ENCODE data around the gene RASA4B. TPM values are rescaled to one million over a fixed set of nuclear protein-coding genes. Genes with fewer than 3 reads are reported as not detected.
"Not testable (repeated sequence)": the region's sequence is repeated elsewhere in the genome, so short reads cannot be mapped to it uniquely, and the experiment has no call there.

RASA4B gene
- total RNA-seq, 3 donors from 2014 or later: 20.0 to 50.1 (median 35.7) TPM

DNA sequence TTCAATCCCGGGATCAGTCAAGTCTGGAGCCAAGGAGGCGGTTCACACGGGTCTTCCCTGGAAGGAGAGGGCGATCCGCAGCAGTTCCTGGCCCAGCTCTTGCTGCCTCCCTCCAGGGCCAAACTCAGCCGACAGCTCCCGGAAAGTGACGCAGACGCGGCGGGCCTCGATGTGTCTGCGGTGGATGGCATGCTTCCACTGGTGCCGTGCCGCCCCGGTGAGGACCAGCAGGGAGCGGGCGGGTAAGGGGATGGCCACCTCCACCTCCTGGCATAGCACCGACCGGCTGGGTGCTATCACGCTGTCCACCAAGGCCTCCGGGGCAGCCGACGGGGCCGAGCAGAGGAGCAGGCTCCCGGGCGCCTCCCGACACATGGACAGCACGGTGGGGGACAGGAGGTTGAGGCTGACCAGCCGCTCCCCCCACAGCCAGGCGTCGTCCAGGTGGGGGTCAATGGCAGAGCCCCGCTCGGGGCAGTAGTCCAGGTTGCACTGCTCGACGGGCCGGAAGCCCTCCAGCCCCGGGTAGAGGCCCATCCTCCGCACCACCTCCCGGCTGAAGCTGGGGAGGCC lies 60.1 kb downstream of the RASA4B start:
- no peaks in the 10 kb centered on the region for H3K27me3 Mint-ChIP-seq (ENCODE audit: low read depth)

DNA sequence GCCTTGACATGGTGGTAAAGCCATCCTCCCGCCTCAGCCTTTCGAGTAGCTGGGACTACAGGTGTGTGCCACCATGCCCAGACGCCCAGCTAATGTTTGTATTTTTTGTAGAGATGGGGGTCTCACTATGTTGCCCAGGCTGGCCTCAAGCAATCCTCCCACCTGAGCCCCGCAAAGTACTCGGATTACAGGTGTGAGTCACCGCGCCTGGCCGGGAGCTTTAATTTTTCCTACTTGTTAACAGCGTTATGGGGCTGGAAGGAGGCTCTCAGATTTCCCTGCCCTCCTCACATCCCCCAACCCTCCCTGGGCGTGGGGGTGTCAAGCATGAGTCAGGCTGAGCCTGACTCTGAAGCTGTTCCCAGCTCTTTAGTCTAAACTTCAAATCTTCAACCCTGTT lies 61.2 kb downstream of the RASA4B start:
- Mint-ChIP-seq H3K27me3 (ENCODE audit: low read depth) (no peaks in the 10 kb centered on the region), H3K36me3 (ENCODE audit: insufficient read depth) (peaks cover 4% of the 10 kb centered on the region), H3K4me1 (ENCODE audit: low read depth) (peaks cover 4% of the 10 kb centered on the region), H3K9me3 (no peaks in the 10 kb centered on the region), H3K4me3 (no peak overlapping the region)
- DNase-seq (no peak), ATAC-seq (no peak)

More for the DNA sequence above, 60.1 kb downstream of the RASA4B start:
- Mint-ChIP-seq H3K4me3 (no peak overlapping the region), H3K9me3 (no peaks in the 10 kb centered on the region), H3K36me3 (ENCODE audit: insufficient read depth) (peaks cover 4% of the 10 kb centered on the region), H3K4me1 (ENCODE audit: low read depth) (peaks cover 6% of the 10 kb centered on the region)
- ATAC-seq: no peak
- no peak for DNase-seq

DNA sequence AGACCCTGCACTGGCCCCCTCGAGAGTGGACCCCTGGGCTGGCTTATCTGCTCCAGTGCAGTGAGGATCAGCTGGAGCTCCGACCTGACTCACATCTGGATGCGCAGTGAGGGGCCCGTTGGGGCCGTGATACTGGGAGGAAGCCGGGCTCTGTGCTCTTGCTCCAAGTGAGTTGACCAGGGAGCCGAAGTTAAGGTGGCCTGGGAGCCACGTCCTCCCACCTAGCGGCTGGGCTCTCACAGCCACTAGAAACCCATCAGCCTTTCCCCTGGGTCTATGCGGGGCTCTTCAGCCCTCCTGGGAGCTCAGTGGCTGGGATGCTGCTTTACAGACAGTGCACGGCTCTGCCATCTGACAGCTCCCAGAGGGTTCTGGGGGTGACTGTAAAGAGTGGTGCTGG lies 62.0 kb downstream of the RASA4B start:
- H3K4me3 Mint-ChIP-seq: no peak overlapping the region
- no peak for ATAC-seq
- H3K27me3 Mint-ChIP-seq (ENCODE audit: low read depth): no peaks in the 10 kb centered on the region
- H3K36me3 Mint-ChIP-seq (ENCODE audit: insufficient read depth): peaks cover 4% of the 10 kb centered on the region
- H3K4me1 Mint-ChIP-seq (ENCODE audit: low read depth): peaks cover 1% of the 10 kb centered on the region
- DNase-seq: no peak
- no peaks in the 10 kb centered on the region for H3K9me3 Mint-ChIP-seq

DNA sequence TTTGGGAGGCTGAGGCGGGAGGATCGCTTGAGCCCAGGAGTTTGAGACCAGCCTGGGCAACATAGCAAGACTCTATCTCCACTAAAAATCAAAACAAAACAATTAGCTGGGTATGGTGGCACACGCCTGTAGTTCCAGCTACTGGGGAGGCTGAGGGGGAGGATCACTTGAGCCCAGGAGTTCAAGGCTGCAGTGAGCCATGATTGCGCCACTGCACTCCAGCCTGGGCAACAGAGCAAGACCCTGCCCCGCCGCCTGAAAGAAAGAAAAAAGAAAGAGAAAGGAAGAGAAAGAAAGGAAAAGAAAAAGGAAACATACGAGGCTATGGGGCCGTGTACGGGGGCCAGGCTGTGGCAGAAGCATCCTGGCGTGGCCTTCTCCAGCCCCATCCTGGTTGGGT lies 62.6 kb downstream of the RASA4B start:
- H3K27me3 Mint-ChIP-seq (ENCODE audit: low read depth); H3K9me3 Mint-ChIP-seq; H3K4me3 Mint-ChIP-seq; ATAC-seq; DNase-seq; H3K36me3 Mint-ChIP-seq (ENCODE audit: insufficient read depth); H3K4me1 Mint-ChIP-seq (ENCODE audit: low read depth): not testable (repeated sequence)

DNA sequence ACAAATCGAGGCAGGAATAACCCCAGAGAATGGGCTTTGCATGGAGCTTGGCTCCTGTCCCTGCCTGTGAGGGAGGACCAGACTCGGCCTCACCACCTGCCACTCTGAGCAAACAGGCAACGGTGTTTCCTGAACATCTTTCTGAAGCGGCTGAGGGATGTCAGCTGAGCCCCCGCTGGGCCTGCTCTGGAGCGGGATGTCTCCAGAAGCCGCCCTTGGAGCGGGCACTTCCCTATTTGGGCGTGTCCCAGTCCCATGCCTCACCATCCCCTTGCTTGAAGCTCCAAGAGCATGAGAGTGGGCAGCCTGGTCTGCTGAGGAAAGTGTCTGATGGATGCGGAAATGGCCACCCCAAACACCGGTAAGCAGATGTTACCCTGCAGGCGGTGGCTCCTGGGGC lies 63.1 kb downstream of the RASA4B start:
- DNase-seq: no peak
- Mint-ChIP-seq H3K4me3 (no peak overlapping the region), H3K4me1 (ENCODE audit: low read depth) (peaks cover 4% of the 10 kb centered on the region), H3K9me3 (no peaks in the 10 kb centered on the region), H3K27me3 (ENCODE audit: low read depth) (no peaks in the 10 kb centered on the region), H3K36me3 (ENCODE audit: insufficient read depth) (peaks cover 4% of the 10 kb centered on the region)
- no peak for ATAC-seq

DNA sequence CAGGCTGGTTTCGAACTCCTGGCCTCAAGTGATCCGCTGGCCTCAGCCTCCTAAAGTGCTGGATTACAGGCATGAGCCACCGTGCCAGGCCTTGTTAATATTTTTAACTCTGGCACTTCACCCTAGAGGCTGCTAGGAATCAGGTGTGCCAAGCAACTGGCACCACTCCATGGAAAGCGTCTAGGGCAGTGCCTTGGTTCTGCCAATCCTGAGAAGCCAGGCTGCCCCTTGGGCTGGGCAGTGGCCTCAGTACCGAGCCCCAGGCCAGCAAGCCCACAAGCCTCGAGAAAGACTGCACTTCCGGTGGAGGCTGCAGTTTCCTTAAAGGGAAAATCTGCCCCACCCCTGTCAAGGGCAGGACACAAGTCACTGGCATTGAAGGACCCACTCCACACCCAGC lies 64.3 kb downstream of the RASA4B start:
- peaks cover 8% of the 10 kb centered on the region for H3K36me3 Mint-ChIP-seq (ENCODE audit: insufficient read depth)
- no peak overlapping the region for H3K4me3 Mint-ChIP-seq
- no peaks in the 10 kb centered on the region for H3K27me3 Mint-ChIP-seq (ENCODE audit: low read depth)
- peaks cover 4% of the 10 kb centered on the region for H3K4me1 Mint-ChIP-seq (ENCODE audit: low read depth)
- DNase-seq (no peak), ATAC-seq (no peak)
- H3K9me3 Mint-ChIP-seq: no peaks in the 10 kb centered on the region

DNA sequence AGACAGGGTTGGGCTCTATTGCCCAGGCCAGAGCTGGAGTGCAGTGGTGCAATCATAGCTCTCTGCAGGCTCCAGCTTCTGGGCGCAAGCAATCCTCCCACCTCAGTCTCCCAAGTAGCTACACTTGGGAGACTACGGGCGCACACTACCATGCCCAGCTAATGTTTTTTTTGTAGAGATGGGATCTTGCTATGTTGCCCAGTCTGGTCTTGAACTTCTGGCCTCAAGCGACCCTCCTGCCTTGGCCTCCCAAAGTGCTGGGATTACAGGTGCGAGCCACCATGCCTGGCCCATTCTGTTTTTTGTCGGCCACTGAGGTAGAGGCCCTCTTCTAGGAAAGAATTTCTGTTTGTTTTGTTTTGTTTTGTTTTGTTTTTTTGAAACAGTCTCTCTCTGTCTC lies 65.1 kb downstream of the RASA4B start:
- H3K36me3 Mint-ChIP-seq (ENCODE audit: insufficient read depth): peaks cover 6% of the 10 kb centered on the region
- H3K27me3 Mint-ChIP-seq (ENCODE audit: low read depth): no peaks in the 10 kb centered on the region
- no peak overlapping the region for H3K4me3 Mint-ChIP-seq
- H3K4me1 Mint-ChIP-seq (ENCODE audit: low read depth): peaks cover 4% of the 10 kb centered on the region
- H3K9me3 Mint-ChIP-seq: no peaks in the 10 kb centered on the region
- DNase-seq: no peak
- no peak for ATAC-seq

DNA sequence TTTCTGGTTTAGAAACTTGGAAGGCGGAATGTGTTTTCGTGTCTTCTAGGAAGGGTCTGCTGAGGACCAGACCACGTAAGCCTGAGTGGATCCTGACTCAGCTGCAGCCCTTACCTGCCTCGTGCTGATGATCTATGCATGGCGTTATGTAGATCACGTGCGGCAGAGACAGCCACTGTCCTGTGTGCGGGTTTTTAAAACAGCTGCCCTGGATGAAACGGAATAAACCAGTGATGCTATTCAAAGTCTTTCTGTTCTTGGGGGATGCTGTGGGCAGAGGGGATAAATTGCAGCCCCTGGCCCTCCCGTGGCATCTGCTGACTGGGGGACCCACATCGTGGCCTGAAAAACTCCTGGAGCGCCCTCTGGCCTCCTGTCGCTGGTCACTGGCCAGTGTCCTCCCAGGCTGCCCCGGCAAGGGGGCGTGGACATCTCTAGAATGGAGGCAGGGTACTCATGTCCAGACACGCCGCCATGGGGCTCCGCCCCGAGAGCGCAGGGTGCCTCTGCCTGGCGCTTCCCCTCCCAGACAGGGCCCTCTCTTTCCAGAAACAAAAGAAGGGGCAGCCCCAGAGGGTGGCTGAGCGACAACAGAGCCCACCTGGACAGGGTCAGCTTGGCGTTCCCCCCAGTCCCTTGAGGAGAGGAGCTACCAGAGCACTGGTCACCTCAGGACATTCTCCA lies 66.1 kb downstream of the RASA4B start:
- H3K9me3 Mint-ChIP-seq: no peaks in the 10 kb centered on the region
- no peak overlapping the region for H3K4me3 Mint-ChIP-seq
- no peak for ATAC-seq
- peaks cover 4% of the 10 kb centered on the region for H3K4me1 Mint-ChIP-seq (ENCODE audit: low read depth)
- peaks cover 6% of the 10 kb centered on the region for H3K36me3 Mint-ChIP-seq (ENCODE audit: insufficient read depth)
- H3K27me3 Mint-ChIP-seq (ENCODE audit: low read depth): no peaks in the 10 kb centered on the region
- no peak for DNase-seq

DNA sequence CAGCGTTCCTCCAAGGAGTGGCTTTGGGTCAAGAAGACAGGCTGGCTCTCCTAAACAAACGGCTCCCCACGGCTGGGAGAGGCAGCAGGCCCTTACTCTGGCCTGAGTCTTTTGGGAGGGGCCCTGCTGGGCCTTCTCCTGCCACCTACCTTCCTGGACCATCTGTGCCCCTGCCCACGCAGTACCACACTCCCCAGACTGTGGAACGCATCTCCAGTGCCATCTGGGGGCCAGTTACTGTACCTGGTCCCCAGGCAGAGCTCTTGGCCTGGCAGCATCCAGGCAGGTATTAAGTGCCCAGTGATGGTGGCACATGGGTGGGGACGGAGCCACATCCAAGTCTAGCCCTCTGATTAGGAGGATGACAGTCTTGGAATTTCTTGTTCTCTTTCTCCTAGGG lies 67.3 kb downstream of the RASA4B start:
- Mint-ChIP-seq H3K4me1 (ENCODE audit: low read depth) (peaks cover 4% of the 10 kb centered on the region), H3K27me3 (ENCODE audit: low read depth) (no peaks in the 10 kb centered on the region), H3K36me3 (ENCODE audit: insufficient read depth) (peaks cover 6% of the 10 kb centered on the region), H3K4me3 (no peak overlapping the region), H3K9me3 (no peaks in the 10 kb centered on the region)
- ATAC-seq: peak; percentile 72 to 78
- peak; percentile 56 for DNase-seq

DNA sequence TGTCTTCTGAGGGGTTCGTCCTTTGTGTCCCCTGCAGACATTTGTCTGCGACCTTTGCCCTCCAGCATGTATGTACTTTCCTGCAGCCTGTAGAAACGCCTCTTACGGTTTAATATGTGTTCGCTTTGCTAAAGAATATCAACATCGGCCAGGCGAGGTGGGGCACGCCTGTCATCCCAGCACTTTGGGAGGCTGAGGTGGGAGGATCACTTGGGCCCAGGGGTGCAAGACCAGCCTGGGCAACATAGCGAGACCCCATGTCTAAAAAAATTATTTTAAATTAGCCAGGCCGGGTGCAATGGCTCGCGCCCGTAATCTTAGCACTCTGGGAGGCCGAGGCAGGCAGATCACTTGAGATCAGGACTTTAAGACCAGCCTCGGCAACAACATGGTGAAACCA lies 68.4 kb downstream of the RASA4B start:
- ATAC-seq: no peak
- no peaks in the 10 kb centered on the region for H3K27me3 Mint-ChIP-seq (ENCODE audit: low read depth)
- H3K4me3 Mint-ChIP-seq: no peak overlapping the region
- no peak for DNase-seq
- H3K36me3 Mint-ChIP-seq (ENCODE audit: insufficient read depth): peaks cover 7% of the 10 kb centered on the region
- peaks cover 4% of the 10 kb centered on the region for H3K4me1 Mint-ChIP-seq (ENCODE audit: low read depth)
- H3K9me3 Mint-ChIP-seq: no peaks in the 10 kb centered on the region

DNA sequence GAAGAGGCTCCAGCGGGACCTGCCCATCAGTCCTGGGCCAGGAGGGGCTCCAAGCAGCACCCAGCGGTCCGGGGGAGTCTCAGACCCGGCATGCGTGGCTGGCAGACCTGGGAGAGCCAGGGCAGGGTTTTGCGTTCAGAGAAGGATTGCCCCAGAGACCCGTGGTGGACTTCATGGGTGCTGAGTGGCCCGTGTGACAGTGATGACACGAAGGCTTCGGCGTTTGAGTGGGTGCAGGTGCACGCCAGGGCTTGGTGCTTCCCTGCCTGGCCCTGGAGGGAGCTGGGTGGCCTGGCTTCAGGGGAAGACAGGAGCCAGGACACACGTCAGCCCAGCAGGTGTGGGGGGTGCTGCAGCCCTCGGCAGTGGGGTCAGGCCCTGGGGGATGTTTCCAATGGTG lies 70.3 kb downstream of the RASA4B start:
- no peak overlapping the region for H3K4me3 Mint-ChIP-seq

DNA sequence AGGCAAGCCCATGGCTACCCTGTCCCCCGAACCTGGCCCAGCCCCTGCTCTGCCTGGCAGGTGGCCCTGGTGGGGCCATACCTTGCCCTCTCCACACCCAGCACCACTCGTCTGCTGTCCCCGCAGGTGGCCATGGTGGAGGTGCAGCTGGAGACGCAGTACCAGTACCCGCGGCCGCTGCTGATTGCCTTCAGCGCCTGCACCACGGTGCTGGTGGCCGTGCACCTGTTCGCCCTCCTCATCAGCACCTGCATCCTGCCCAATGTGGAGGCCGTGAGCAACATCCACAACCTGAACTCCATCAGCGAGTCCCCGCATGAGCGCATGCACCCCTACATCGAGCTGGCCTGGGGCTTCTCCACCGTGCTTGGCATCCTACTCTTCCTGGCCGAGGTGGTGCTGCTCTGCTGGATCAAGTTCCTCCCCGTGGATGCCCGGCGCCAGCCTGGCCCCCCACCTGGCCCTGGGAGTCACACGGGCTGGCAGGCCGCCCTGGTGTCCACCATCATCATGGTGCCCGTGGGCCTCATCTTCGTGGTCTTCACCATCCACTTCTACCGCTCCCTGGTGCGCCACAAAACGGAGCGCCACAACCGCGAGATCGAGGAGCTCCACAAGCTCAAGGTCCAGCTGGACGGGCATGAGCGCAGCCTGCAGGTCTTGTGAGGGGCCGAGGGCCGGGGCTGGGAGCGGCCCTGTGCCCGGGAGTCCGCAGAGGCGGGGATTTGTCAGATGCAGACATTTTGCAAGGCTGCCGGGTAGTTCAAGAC lies 71.0 kb downstream of the RASA4B start:
- Mint-ChIP-seq H3K9me3 (no peaks in the 10 kb centered on the region), H3K4me1 (ENCODE audit: low read depth) (peaks cover 6% of the 10 kb centered on the region), H3K4me3 (no peak overlapping the region), H3K36me3 (ENCODE audit: insufficient read depth) (peaks cover 10% of the 10 kb centered on the region), H3K27me3 (ENCODE audit: low read depth) (no peaks in the 10 kb centered on the region)
- DNase-seq (no peak), ATAC-seq (no peak)

More for the DNA sequence above, 70.3 kb downstream of the RASA4B start:
- ATAC-seq (no peak), DNase-seq (no peak)
- Mint-ChIP-seq H3K4me1 (ENCODE audit: low read depth) (peaks cover 4% of the 10 kb centered on the region), H3K9me3 (no peaks in the 10 kb centered on the region), H3K36me3 (ENCODE audit: insufficient read depth) (peaks cover 7% of the 10 kb centered on the region), H3K27me3 (ENCODE audit: low read depth) (no peaks in the 10 kb centered on the region)

DNA sequence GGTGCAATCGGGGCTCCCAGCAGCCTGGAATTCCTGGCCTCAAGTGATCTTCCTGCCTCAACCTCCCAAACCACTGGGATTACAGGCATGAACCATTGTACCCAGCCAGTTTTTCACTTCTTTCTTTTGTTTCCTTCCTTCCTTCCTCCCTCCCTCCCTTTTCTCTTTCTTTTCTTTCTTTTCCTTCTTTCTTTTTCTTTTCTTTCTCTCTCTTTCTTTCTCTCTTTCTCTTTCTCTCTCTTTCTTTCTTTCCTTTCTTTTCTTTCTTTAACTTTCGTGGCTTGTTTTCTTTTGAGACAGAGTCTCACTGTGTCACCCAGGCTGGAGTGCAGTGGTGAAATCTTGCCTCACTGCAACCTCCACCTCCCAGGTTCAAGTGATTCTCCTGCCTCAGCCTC lies 71.9 kb downstream of the RASA4B start:
- peaks cover 11% of the 10 kb centered on the region for H3K36me3 Mint-ChIP-seq (ENCODE audit: insufficient read depth)
- H3K27me3 Mint-ChIP-seq (ENCODE audit: low read depth): no peaks in the 10 kb centered on the region
- no peaks in the 10 kb centered on the region for H3K9me3 Mint-ChIP-seq
- ATAC-seq: no peak
- H3K4me1 Mint-ChIP-seq (ENCODE audit: low read depth): peaks cover 6% of the 10 kb centered on the region
- DNase-seq: no peak
- no peak overlapping the region for H3K4me3 Mint-ChIP-seq

DNA sequence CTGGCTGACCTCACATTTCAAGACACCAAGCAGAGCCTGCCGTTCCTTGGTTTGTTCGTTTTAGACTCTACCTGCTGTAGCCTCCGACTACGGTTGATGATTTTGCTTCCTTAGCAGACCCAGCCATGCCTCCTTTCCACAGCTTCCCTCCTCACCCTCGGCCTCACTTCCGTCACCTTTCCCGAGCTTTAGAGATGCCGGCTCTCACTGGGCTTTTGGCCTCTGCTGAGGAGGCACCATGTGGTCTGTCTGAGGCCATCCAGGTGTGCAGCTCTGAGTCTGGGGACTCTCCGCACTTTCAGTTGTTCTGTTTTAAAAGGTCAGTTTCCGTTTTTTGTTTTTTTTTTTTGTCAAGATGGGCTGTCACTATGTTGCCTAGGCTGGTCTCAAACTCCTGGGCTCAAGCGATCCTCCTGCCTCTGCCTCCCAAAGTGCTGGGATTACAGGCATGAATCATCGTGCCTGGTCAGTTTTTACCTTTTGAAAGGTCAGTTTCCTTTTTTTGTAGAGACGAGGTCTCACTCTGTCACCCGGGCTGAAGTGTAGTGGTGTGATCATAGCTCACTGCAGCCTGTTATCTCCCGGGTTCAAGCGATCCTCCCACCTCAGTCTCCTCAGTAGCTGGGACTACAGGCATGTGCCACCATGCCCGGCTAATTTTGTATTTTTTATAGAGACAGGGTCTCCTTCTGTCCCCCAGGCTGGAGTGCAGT lies 72.5 kb downstream of the RASA4B start:
- H3K9me3 Mint-ChIP-seq: no peaks in the 10 kb centered on the region

More for the DNA sequence above, 72.5 kb downstream of the RASA4B start:
- H3K27me3 Mint-ChIP-seq (ENCODE audit: low read depth): no peaks in the 10 kb centered on the region
- H3K4me1 Mint-ChIP-seq (ENCODE audit: low read depth): peaks cover 2% of the 10 kb centered on the region
- ATAC-seq: no peak
- no peak for DNase-seq
- peaks cover 11% of the 10 kb centered on the region for H3K36me3 Mint-ChIP-seq (ENCODE audit: insufficient read depth)
- H3K4me3 Mint-ChIP-seq: no peak overlapping the region
